HEK293 (cell line): ENCODE results near the gene ZNF439.

ENCODE experiments used
- BCL11A ChIP-seq: fragments of 450-650 bp; formaldehyde crosslinking; IDR thresholded peaks from 2 replicates; pipeline ENCODE4 v1.5.1; 2016; ENCODE audit warnings: low read depth, missing biosample characterization, missing genetic modification characterization
- BCL6B ChIP-seq: fragments of 450-650 bp; formaldehyde crosslinking; IDR thresholded peaks from 2 replicates; pipeline ENCODE4 v1.5.1; 2017; ENCODE audit warnings: missing biosample characterization, missing genetic modification characterization
- GLI4 ChIP-seq: fragments of 450-650 bp; formaldehyde crosslinking; IDR thresholded peaks from 2 replicates; pipeline ENCODE4 v1.5.1; 2016; ENCODE audit warnings: missing biosample characterization, missing genetic modification characterization
- KLF1 ChIP-seq: fragments of 450-650 bp; formaldehyde crosslinking; IDR thresholded peaks from 2 replicates; pipeline ENCODE4 v1.5.1; 2016; ENCODE audit warnings: missing biosample characterization, missing genetic modification characterization
- KLF16 ChIP-seq: fragments of 450-650 bp; formaldehyde crosslinking; IDR thresholded peaks from 2 replicates; pipeline ENCODE4 v1.5.1; 2017; ENCODE audit warnings: missing biosample characterization, missing genetic modification characterization
- KLF7 ChIP-seq: fragments of 450-650 bp; formaldehyde crosslinking; IDR thresholded peaks from 2 replicates; pipeline ENCODE4 v1.5.1; 2016; ENCODE audit warnings: missing biosample characterization, missing genetic modification characterization, borderline replicate concordance
- PATZ1 ChIP-seq: fragments of 450-650 bp; formaldehyde crosslinking; IDR thresholded peaks from 2 replicates; pipeline ENCODE4 v1.5.1; 2016; ENCODE audit warnings: missing biosample characterization, missing genetic modification characterization
- PRDM10 ChIP-seq: fragments of 450-650 bp; formaldehyde crosslinking; IDR thresholded peaks from 2 replicates; pipeline ENCODE4 v1.5.1; 2016; ENCODE audit warnings: missing biosample characterization, missing genetic modification characterization
- SP2 ChIP-seq: fragments of 450-650 bp; formaldehyde crosslinking; IDR thresholded peaks from 2 replicates; pipeline ENCODE4 v1.5.1; 2016; ENCODE audit warnings: missing biosample characterization, missing genetic modification characterization
- ZBTB17 ChIP-seq: fragments of 450-650 bp; formaldehyde crosslinking; IDR thresholded peaks from 2 replicates; pipeline ENCODE4 v1.5.1; 2016; ENCODE audit warnings: missing biosample characterization, missing genetic modification characterization
- ZFP3 ChIP-seq: fragments of 450-650 bp; formaldehyde crosslinking; IDR thresholded peaks from 2 replicates; pipeline ENCODE4 v1.5.1; 2016; ENCODE audit warnings: low read depth, missing biosample characterization, missing genetic modification characterization
- ZNF10 ChIP-seq: fragments of 450-650 bp; formaldehyde crosslinking; IDR thresholded peaks from 2 replicates; pipeline ENCODE4 v1.5.1; 2017; ENCODE audit warnings: missing biosample characterization, missing genetic modification characterization
- ZNF223 ChIP-seq: fragments of 450-650 bp; formaldehyde crosslinking; IDR thresholded peaks from 2 replicates; pipeline ENCODE4 v1.5.1; 2016; ENCODE audit warnings: missing biosample characterization, missing genetic modification characterization
- ZNF324 ChIP-seq: fragments of 450-650 bp; formaldehyde crosslinking; IDR thresholded peaks from 2 replicates; pipeline ENCODE4 v1.5.1; 2016; ENCODE audit warnings: missing biosample characterization, missing genetic modification characterization
- ZNF350 ChIP-seq: fragments of 450-650 bp; formaldehyde crosslinking; IDR thresholded peaks from 2 replicates; pipeline ENCODE4 v1.5.0; 2017; ENCODE audit warnings: missing biosample characterization, mild to moderate bottlenecking, missing genetic modification characterization
- ZNF366 ChIP-seq: fragments of 450-650 bp; formaldehyde crosslinking; conservative IDR thresholded peaks from 2 replicates; pipeline ENCODE4 v1.5.1; 2016; ENCODE audit warnings: missing biosample characterization, missing genetic modification characterization
- ZNF398 ChIP-seq: fragments of 450-650 bp; formaldehyde crosslinking; IDR thresholded peaks from 2 replicates; pipeline ENCODE4 v1.5.1; 2017; ENCODE audit warnings: missing biosample characterization, missing genetic modification characterization
- ZNF596 ChIP-seq: fragments of 450-650 bp; IDR thresholded peaks from 2 replicates; pipeline ENCODE4 v1.5.0; 2018; ENCODE audit warnings: missing biosample characterization, mild to moderate bottlenecking, missing genetic modification characterization, moderate library complexity
- ZXDB ChIP-seq: fragments of 450-650 bp; formaldehyde crosslinking; IDR thresholded peaks from 2 replicates; pipeline ENCODE4 v1.5.1; 2016; ENCODE audit warnings: missing biosample characterization, missing genetic modification characterization
- TF ChIP-seq, protein P1 (sequence below): fragments of 450-650 bp; formaldehyde crosslinking; IDR thresholded peaks from 2 replicates; pipeline ENCODE4 v1.5.1; 2016; ENCODE audit warnings: missing biosample characterization, missing genetic modification characterization
- TF ChIP-seq, protein P2 (sequence below): fragments of 450-650 bp; formaldehyde crosslinking; IDR thresholded peaks from 2 replicates; pipeline ENCODE4 v1.5.1; 2016; ENCODE audit warnings: missing biosample characterization, missing genetic modification characterization, borderline replicate concordance
- TF ChIP-seq, protein P3 (sequence below): fragments of 450-650 bp; formaldehyde crosslinking; IDR thresholded peaks from 2 replicates; pipeline ENCODE4 v1.5.1; 2016; ENCODE audit warnings: missing biosample characterization, missing genetic modification characterization
- TF ChIP-seq, protein P4 (sequence below): fragments of 450-650 bp; formaldehyde crosslinking; IDR thresholded peaks from 2 replicates; pipeline ENCODE4 v1.5.1; 2016; ENCODE audit warnings: missing biosample characterization, missing genetic modification characterization

ZNF439 gene

DNA sequence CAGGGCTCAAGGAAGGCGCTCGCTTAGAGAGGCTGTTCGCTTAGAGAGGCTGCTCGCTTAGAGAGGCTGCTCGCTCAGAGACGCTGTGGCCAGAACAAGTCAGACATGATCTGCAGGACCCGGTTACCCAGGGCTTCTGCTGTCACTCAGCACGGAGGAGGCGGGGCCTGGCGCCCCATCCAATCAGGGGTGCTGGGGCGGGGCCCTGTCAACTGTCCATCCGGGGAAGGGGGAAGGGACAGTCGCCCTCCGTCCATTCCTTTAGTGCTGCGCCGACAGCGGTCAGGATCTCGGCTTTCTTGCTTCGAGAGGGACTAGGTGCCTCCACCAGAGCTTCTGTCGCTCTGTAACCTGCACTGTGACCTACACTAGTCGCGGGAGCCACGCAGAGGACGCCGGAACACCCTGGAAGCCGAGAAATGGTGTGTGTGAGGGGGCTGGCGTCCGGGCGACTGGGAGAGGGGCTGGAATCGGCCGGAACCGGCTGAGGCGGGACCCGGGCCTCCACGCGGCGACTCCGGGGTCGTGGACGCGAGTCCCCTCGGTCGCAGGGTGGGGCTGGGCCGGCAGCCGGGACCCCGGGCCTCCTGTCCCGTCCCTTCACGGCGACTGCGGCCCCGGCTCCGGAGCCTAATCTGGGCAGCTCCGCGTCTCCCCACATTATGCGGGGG is 34.4 kb upstream of the ZNF439 start, which contains the start of gene ZNF440 (continued):
- TF ChIP-seq, protein P1, sequence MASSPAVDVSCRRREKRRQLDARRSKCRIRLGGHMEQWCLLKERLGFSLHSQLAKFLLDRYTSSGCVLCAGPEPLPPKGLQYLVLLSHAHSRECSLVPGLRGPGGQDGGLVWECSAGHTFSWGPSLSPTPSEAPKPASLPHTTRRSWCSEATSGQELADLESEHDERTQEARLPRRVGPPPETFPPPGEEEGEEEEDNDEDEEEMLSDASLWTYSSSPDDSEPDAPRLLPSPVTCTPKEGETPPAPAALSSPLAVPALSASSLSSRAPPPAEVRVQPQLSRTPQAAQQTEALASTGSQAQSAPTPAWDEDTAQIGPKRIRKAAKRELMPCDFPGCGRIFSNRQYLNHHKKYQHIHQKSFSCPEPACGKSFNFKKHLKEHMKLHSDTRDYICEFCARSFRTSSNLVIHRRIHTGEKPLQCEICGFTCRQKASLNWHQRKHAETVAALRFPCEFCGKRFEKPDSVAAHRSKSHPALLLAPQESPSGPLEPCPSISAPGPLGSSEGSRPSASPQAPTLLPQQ (tag by site-specific recombination): 0 out of 2 replicates have a peak, but pooled peaks have one; percentile 51
- TF ChIP-seq ZNF350 (tag by site-specific recombination) (no peak), ZNF223 (no peak), KLF16 (peak; percentile 69; the same call in 1 of the 2 replicates), ZNF596 (0 out of 2 replicates have a peak, but pooled peaks have one; percentile 5), ZXDB (tag by site-specific recombination) (0 out of 2 replicates have a peak, but pooled peaks have one; percentile 3), BCL6B (no peak), GLI4 (tag by site-specific recombination) (no peak), KLF7 (no peak), ZNF10 (tag by site-specific recombination) (peak; percentile 44; the same call in 1 of the 2 replicates), ZFP3 (tag by site-specific recombination) (no peak), BCL11A (tag by site-specific recombination) (peak; percentile 82; the same call in 1 of the 2 replicates), PRDM10 (peak; percentile 96), ZNF398 (tag by site-specific recombination) (peak; percentile 28; the same call in 1 of the 2 replicates), PATZ1 (tag by site-specific recombination) (peak; percentile 75), ZNF324 (tag by site-specific recombination) (0 out of 2 replicates have a peak, but pooled peaks have one; percentile 47), ZBTB17 (tag by site-specific recombination) (peak; percentile 69), KLF1 (peak; percentile 45; the same call in 1 of the 2 replicates), ZNF366 (tag by site-specific recombination) (peak; percentile 67; the same call in 1 of the 2 replicates), SP2 (peak; percentile 92)
- TF ChIP-seq, protein P2, sequence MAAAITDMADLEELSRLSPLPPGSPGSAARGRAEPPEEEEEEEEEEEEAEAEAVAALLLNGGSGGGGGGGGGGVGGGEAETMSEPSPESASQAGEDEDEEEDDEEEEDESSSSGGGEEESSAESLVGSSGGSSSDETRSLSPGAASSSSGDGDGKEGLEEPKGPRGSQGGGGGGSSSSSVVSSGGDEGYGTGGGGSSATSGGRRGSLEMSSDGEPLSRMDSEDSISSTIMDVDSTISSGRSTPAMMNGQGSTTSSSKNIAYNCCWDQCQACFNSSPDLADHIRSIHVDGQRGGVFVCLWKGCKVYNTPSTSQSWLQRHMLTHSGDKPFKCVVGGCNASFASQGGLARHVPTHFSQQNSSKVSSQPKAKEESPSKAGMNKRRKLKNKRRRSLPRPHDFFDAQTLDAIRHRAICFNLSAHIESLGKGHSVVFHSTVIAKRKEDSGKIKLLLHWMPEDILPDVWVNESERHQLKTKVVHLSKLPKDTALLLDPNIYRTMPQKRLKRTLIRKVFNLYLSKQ (tag by site-specific recombination): no peak
- TF ChIP-seq, protein P3, sequence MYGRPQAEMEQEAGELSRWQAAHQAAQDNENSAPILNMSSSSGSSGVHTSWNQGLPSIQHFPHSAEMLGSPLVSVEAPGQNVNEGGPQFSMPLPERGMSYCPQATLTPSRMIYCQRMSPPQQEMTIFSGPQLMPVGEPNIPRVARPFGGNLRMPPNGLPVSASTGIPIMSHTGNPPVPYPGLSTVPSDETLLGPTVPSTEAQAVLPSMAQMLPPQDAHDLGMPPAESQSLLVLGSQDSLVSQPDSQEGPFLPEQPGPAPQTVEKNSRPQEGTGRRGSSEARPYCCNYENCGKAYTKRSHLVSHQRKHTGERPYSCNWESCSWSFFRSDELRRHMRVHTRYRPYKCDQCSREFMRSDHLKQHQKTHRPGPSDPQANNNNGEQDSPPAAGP: peak; percentile 59; the same call in 1 of the 2 replicates
- TF ChIP-seq, protein P4, sequence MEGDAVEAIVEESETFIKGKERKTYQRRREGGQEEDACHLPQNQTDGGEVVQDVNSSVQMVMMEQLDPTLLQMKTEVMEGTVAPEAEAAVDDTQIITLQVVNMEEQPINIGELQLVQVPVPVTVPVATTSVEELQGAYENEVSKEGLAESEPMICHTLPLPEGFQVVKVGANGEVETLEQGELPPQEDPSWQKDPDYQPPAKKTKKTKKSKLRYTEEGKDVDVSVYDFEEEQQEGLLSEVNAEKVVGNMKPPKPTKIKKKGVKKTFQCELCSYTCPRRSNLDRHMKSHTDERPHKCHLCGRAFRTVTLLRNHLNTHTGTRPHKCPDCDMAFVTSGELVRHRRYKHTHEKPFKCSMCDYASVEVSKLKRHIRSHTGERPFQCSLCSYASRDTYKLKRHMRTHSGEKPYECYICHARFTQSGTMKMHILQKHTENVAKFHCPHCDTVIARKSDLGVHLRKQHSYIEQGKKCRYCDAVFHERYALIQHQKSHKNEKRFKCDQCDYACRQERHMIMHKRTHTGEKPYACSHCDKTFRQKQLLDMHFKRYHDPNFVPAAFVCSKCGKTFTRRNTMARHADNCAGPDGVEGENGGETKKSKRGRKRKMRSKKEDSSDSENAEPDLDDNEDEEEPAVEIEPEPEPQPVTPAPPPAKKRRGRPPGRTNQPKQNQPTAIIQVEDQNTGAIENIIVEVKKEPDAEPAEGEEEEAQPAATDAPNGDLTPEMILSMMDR (tag by site-specific recombination): peak; percentile 43; the same call in 1 of the 2 replicates
